HS-5 (cell line): Measurements from ENCODE around the gene RIPK1.

Experiments used
- DNase-seq: peaks from one replicate; pipeline ENCODE4 v3.0.0-alpha.2; 2012; ENCODE audit warnings: low read depth

Gene RIPK1

DNA sequence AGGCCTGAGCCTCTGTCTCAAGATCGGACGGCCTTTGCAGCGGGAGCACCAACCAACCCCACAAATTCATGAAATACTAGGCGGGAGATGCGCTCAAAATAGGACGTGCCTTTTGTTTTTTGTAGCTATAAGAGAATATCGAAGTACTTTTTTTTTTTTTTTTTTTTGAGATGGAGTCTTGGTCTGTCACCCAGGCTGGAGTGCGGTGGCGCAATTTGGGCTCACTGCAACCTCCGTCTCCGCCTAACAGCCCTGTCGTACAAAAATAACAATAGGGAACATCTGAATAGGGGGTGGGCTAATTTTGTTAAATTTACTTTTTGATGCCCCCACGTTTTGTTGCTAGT, 94.9 kb downstream of the RIPK1 start:
- DNase-seq, result no peak

DNA sequence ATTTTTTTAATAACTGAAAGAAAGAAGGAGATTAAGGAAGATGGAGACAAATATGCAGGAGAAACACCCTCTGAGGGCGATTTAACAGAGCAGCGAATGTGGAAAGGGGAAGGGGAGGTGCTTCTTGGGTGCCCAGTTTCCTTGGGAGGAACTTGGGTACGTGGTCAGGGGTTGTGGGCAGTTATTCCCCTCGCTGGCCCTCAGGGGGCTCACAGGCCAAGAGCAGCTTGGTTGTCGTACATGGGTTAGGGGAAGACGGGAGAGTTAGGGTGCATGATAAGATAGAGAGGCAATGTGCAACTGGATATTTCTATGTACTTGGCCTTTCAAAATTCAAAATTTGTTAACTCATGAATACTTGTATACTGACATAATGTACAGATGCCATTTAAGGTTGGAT, 96.1 kb downstream of the RIPK1 start:
- no peak for DNase-seq
